LNCaP clone FGC (cell line): Measurements from ENCODE around the gene NAA40.

Experiments used
- DNase-seq: peaks from one replicate; pipeline ENCODE4 v3.0.0-alpha.2; 2011; ENCODE audit warnings: low read depth
- H3K4me3 ChIP-seq: 2 replicates; pipeline ENCODE4 v1.5.1; 2011; ENCODE audit warnings: mild to moderate bottlenecking, low read depth, low read length, control low read depth
- CTCF ChIP-seq: IDR thresholded peaks from 2 replicates; pipeline ENCODE4 v1.5.1; 2012; ENCODE audit warnings: mild to moderate bottlenecking; ENCODE audit not compliant: control insufficient read depth, insufficient read depth; ENCODE audit errors: extremely low read depth

NAA40 gene

DNA sequence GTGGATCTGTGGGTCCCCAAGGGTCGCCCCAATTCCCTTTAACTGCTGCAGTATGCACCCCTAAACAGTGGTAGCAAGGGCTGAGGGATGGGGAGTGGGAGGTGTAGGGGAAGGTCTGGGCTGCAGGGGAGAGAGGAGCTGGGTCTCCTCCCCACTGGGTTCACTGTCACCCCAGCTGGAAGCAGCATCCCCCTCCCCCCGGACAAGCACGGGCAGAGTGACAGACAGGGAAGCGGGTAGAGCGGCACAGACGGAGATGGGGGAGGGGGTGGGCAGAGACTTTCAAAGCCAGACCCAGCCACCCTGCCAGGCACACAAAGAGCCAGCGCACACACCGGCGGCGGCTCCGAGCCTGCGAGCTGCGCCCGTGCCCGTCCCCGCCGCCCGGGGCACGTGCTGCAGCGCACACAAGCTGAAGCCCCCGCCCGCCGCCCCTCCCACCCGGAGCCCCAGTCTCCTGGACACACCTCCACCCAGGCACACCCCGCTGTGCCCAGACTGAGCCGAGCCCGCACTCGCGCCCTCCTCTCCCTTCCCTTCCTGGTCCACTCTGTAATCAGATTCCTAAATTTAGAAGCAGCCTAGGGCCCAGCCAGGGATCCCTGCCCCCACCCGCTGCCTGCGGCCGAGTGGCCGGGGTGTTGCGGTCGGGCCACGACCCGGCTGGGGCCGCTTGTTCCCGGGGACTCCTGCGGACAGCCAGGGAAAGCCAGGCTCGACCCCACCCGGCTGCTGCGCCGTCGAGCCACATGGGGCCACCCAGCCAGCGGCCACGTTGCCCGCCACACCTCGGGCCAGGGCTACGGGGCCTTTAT lies 20.9 kb upstream of the NAA40 start:
- TF ChIP-seq CTCF: no peak
- no peak for DNase-seq
- H3K4me3 ChIP-seq: no peak overlapping the region; the same call in 1 of the 2 replicates

DNA sequence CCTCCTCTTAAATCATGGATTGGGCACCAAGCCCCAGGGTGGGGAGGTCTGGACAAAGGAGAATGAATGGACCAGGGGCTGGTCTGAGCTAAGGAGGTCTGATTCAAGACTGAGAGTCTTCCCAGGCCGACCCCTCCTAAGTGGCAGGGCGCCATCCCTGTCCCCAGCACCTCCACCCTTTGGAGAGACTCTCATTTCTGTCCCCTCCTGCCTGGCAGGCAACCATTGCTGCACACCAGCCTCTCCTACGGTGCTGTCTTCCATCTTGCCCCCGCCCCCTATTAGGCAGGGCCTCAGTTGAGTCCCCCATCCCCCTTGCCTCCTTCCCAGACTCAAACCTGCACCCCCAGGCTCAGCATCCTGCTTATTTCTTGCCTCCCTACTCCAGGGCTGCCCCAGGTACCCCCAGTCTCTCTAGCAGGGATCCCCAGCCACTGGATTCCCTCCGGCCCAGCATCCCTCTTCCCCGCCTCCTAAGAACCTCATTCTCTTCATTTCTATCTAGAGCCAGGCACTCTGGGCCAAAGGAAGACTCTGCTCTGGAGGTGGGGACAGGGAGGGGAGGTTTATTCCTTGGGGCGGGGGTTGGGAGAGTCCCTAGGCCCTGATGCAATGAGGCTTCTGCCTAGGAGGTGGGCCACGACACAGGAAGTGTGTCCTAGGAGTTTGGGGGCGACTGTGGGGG lies 20.2 kb upstream of the NAA40 start:
- no peak for TF ChIP-seq CTCF
- DNase-seq: no peak
- no peak overlapping the region for H3K4me3 ChIP-seq

GRCh38 chr11:63919267-63920125 lies 19.3 kb upstream of the NAA40 start:
- no peak for TF ChIP-seq CTCF
- no peak overlapping the region for H3K4me3 ChIP-seq
- DNase-seq: no peak

DNA sequence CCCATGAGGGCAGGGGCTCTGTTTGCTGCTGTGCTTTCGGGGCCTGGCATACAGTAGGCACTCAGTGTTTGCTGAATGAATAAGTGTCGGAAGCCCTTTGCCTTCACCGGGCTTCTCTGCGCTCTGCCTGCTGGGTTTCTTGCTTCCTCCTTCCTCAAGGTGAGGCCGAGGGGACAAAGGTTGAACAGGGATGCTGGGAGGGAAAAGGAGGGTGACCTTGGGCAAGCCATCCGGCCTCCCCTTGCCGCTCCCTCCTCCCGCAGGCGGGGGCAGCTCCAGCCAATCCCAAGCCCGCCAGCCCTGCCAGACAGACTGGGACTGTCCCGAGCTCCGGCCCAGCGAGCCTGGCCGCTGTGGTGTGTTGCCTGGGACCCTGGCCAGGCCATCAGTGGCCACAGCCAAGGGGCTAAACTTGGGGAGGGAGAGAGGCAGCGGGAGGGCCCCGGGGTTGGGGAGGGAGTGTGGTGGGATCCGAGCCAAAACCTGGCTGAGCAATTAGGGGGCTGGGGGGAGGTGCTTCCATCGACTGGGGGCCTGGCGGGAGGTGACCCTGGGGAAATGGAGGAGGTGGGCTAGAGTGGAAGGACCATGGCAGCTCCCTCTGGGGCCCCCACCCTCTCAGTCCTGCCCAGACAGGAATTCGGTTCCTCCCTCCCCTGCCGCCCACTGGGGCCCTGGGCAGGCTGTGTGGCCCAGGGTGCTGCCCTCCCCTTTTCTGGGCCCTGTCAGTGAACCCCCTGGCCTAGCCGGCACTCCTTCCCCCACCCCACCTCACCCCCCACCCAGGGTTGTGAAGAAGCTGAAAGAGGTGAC lies 18.5 kb upstream of the NAA40 start:
- no peak for DNase-seq
- no peak for TF ChIP-seq CTCF
- H3K4me3 ChIP-seq: no peak overlapping the region

- H3K4me3 ChIP-seq: no peak overlapping the region
- DNase-seq: no peak
- TF ChIP-seq CTCF: no peak
These were observed 17.8 kb upstream of the NAA40 start for GRCh38 chr11:63920939-63921417.

DNA sequence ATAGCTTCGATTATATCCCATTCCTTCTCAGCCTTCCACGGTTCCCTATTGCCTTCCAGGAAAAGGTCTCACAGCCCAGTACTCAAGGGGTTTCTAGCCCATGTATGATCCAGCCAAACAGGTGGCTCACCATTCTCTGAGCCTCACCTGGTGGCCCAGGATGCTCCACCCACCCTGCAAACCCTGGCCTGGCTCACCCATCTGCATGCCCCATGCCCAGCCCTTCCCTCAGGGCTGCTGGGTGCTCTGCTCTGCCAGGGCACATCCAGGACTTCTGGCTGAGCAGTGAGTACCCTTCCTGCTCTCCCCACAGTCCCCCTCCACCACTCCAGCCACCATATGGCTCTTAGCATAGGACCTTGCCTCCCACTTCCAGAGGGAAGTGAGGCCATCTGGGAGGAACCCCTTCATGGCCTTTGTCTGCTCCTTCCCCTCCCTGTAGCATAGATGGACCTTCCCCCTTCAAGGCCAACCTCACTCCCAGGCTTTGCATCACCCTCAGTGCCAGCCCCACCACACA lies 16.1 kb upstream of the NAA40 start:
- no peak overlapping the region for H3K4me3 ChIP-seq
- no peak for TF ChIP-seq CTCF
- DNase-seq: no peak
